H9 (cell line): ENCODE measurements around the gene TMEM134. TPM values are rescaled to one million over a fixed set of nuclear protein-coding genes. Genes with fewer than 3 reads are reported as not detected.

ENCODE experiments used
- DNase-seq: peaks from one replicate; pipeline ENCODE4 v3.0.0-alpha.2; 2017
- H2AFZ ChIP-seq: one replicate; pipeline ENCODE4 v1.6.1; 2013; ENCODE audit warnings: mild to moderate bottlenecking, low read length, control low read depth, moderate library complexity
- H2AK5ac ChIP-seq: 2 replicates; pipeline ENCODE4 v1.6.1; 2013; ENCODE audit warnings: low read length, control low read depth, mixed read lengths; ENCODE audit not compliant: insufficient read length
- H2BK120ac ChIP-seq: one replicate; pipeline ENCODE4 v1.6.1; 2013; ENCODE audit warnings: low read depth, mild to moderate bottlenecking, low read length, control low read depth, inconsistent platforms; ENCODE audit not compliant: poor library complexity, severe bottlenecking
- H2BK12ac ChIP-seq: 2 replicates; pipeline ENCODE4 v1.6.1; 2013; ENCODE audit warnings: low read length, control low read depth, mixed read lengths, low read depth; ENCODE audit not compliant: insufficient read length
- H2BK15ac ChIP-seq: 2 replicates; pipeline ENCODE4 v1.6.1; 2013; ENCODE audit warnings: low read depth, low read length, control low read depth
- H2BK20ac ChIP-seq: one replicate; pipeline ENCODE4 v1.6.1; 2013; ENCODE audit warnings: low read depth, mild to moderate bottlenecking, low read length, control low read depth, inconsistent platforms; ENCODE audit not compliant: poor library complexity, severe bottlenecking
- H2BK5ac ChIP-seq: 2 replicates; pipeline ENCODE4 v1.6.1; 2013; ENCODE audit warnings: low read length, control low read depth, mixed read lengths; ENCODE audit not compliant: insufficient read length
- H3K14ac ChIP-seq: 2 replicates; pipeline ENCODE4 v1.6.1; 2013; ENCODE audit warnings: low read length, control low read depth; ENCODE audit not compliant: insufficient read depth
- H3K18ac ChIP-seq: 2 replicates; pipeline ENCODE4 v1.6.1; 2013; ENCODE audit warnings: low read depth, mild to moderate bottlenecking, mixed read lengths, low read length, control low read depth; ENCODE audit not compliant: insufficient read length
- H3K23ac ChIP-seq: 2 replicates; pipeline ENCODE4 v1.6.1; 2013; ENCODE audit warnings: low read length, control low read depth, mixed read lengths, low read depth; ENCODE audit not compliant: insufficient read length
- H3K23me2 ChIP-seq: 2 replicates; pipeline ENCODE4 v1.6.1; 2013; ENCODE audit warnings: low read depth, mild to moderate bottlenecking, mixed read lengths, low read length, control low read depth; ENCODE audit not compliant: insufficient read length, poor library complexity, severe bottlenecking
- H3K27ac ChIP-seq: 2 replicates; pipeline ENCODE4 v1.5.1; 2013; ENCODE audit warnings: low read length, control low read depth, mixed read lengths, low read depth; ENCODE audit not compliant: insufficient read length
- H3K27me3 ChIP-seq: 2 replicates; pipeline ENCODE4 v1.6.1; 2013; ENCODE audit warnings: low read length, control low read depth, inconsistent platforms; ENCODE audit not compliant: insufficient read depth
- H3K4ac ChIP-seq: 2 replicates; pipeline ENCODE4 v1.6.1; 2013; ENCODE audit warnings: low read depth, mild to moderate bottlenecking, control low read depth, inconsistent platforms, low read length, moderate library complexity
- H3K4me1 ChIP-seq: 2 replicates; pipeline ENCODE4 v1.6.1; 2013; ENCODE audit warnings: low read length, control low read depth, inconsistent platforms; ENCODE audit not compliant: insufficient read depth
- H3K4me2 ChIP-seq: 2 replicates; pipeline ENCODE4 v1.6.1; 2013; ENCODE audit warnings: low read length, control low read depth, mixed read lengths; ENCODE audit not compliant: insufficient read length, insufficient read depth
- H3K56ac ChIP-seq: 2 replicates; pipeline ENCODE4 v1.6.1; 2013; ENCODE audit warnings: low read depth, mild to moderate bottlenecking, mixed read lengths, low read length, control low read depth; ENCODE audit not compliant: insufficient read length
- H3K79me1 ChIP-seq: 2 replicates; pipeline ENCODE4 v1.6.1; 2013; ENCODE audit warnings: low read depth, mild to moderate bottlenecking, moderate library complexity, low read length, control low read depth, inconsistent platforms; ENCODE audit not compliant: insufficient read depth, poor library complexity, severe bottlenecking
- H3K79me2 ChIP-seq: 2 replicates; pipeline ENCODE4 v1.6.1; 2013; ENCODE audit warnings: low read length, control low read depth, inconsistent platforms; ENCODE audit not compliant: insufficient read depth
- H3K9ac ChIP-seq: 2 replicates; pipeline ENCODE4 v1.6.1; 2013; ENCODE audit warnings: low read length, control low read depth, mixed read lengths; ENCODE audit not compliant: insufficient read length; ENCODE audit errors: extremely low read depth
- H3K9me3 ChIP-seq: one replicate; pipeline ENCODE4 v1.6.1; 2013; ENCODE audit warnings: low read depth, low read length, inconsistent platforms; ENCODE audit not compliant: control insufficient read depth
- H3T11ph ChIP-seq: one replicate; pipeline ENCODE4 v1.6.1; 2013; ENCODE audit warnings: mild to moderate bottlenecking, low read length, control low read depth, inconsistent platforms
- H4K20me1 ChIP-seq: one replicate; pipeline ENCODE4 v1.6.1; 2013; ENCODE audit not compliant: control insufficient read depth, insufficient read length, insufficient read depth
- H4K5ac ChIP-seq: 2 replicates; pipeline ENCODE4 v1.6.1; 2013; ENCODE audit warnings: low read depth, mild to moderate bottlenecking, mixed read lengths, low read length, control low read depth; ENCODE audit not compliant: insufficient read length
- H4K8ac ChIP-seq: replicated peaks from 2 replicates; pipeline ENCODE4 v1.6.1; 2013; ENCODE audit warnings: low read length, control low read depth, mixed read lengths, low read depth; ENCODE audit not compliant: insufficient read length
- H4K91ac ChIP-seq: 2 replicates; pipeline ENCODE4 v1.6.1; 2013; ENCODE audit warnings: low read depth, mild to moderate bottlenecking, moderate library complexity, mixed read lengths, low read length, control low read depth; ENCODE audit not compliant: insufficient read length
- H3K27ac Mint-ChIP-seq, 3 experiments: 2 replicates in 2 of 3; 3 replicates in 1 of 3; pipeline ENCODE4 v1.8.0; 2020 to 2021; ENCODE audit warnings: mixed read lengths in 3 of 3, mild to moderate bottlenecking in 1 of 3, moderate library complexity in 1 of 3
- H3K27me3 Mint-ChIP-seq: 2 replicates; pipeline ENCODE4 v1.8.0; 2021; ENCODE audit warnings: low read depth, mild to moderate bottlenecking, moderate library complexity, mixed read lengths
- H3K36me3 Mint-ChIP-seq, 3 experiments: 2 replicates in 2 of 3; 3 replicates in 1 of 3; pipeline ENCODE4 v1.8.0; 2020 to 2021; ENCODE audit warnings: low read depth in 3 of 3, mixed read lengths in 3 of 3; ENCODE audit not compliant: insufficient read depth in 1 of 3
- H3K4me1 Mint-ChIP-seq, 2 experiments: 2 replicates each; pipeline ENCODE4 v1.8.0; 2020; ENCODE audit warnings: mixed read lengths in 2 of 2
- H3K4me3 Mint-ChIP-seq, 2 experiments: 2 replicates in 1 of 2; 3 replicates in 1 of 2; pipeline ENCODE4 v1.8.0; 2020 to 2021; ENCODE audit warnings: mild to moderate bottlenecking in 2 of 2, mixed read lengths in 2 of 2, moderate library complexity in 1 of 2
- H3K9me3 Mint-ChIP-seq, 2 experiments: 2 replicates in 1 of 2; 3 replicates in 1 of 2; pipeline ENCODE4 v1.8.0; 2020; ENCODE audit warnings: mild to moderate bottlenecking in 2 of 2, mixed read lengths in 2 of 2, moderate library complexity in 1 of 2
- CTCF ChIP-seq: fragments of 200-600 bp; sonication (generic); conservative IDR thresholded peaks from 3 replicates; pipeline ENCODE4 v1.8.0; 2021; ENCODE audit warnings: antibody characterized with exemption, mild to moderate bottlenecking
- WGBS: extraction: QIAGEN DNeasy Blood & Tissue Kit; methylation state at CpG from one replicate; pipeline ENCODE4 v1.1.7; 2013; ENCODE audit warnings: missing lambda C conversion rate, low lambda C conversion rate, mixed read lengths; ENCODE audit not compliant: insufficient read length; ENCODE audit errors: extremely low coverage; 5-methylcytosine and 5-hydroxymethylcytosine counted together
- total RNA-seq: library from RNA; stranded (reverse); gene quantifications from 2 replicates; pipeline ENCODE4 v1.2.1, GENCODE V29; 2021

The TMEM134 gene
- total RNA-seq, 1 experiment from 2014 or later, result 53.6 TPM

- no peak overlapping the region for H2BK20ac ChIP-seq
- no peaks in the 10 kb centered on the region for H3K23me2 ChIP-seq
- H3K79me2 ChIP-seq, result no peaks in the 10 kb centered on the region
- no peak overlapping the region for H4K91ac ChIP-seq
- no peaks in the 10 kb centered on the region for H3K9me3 ChIP-seq
- TF ChIP-seq CTCF, result no peak
- no peak overlapping the region for H3K4ac ChIP-seq
- H4K20me1 ChIP-seq, result no peaks in the 10 kb centered on the region
- Mint-ChIP-seq H3K4me1 (peaks cover 0 to under 1% of the 10 kb centered on the region in 2 experiments; a peak in 2 of 4 replicates), H3K36me3 (peaks cover 5 to 29% (median 10%) of the 10 kb centered on the region in 3 experiments), H3K9me3 (no peaks in the 10 kb centered on the region), H3K27me3 (peaks cover 2% of the 10 kb centered on the region; the same call in 1 of the 2 replicates), H3K4me3 (no peak overlapping the region), H3K27ac (no peak overlapping the region)
- H2BK120ac ChIP-seq, result no peak overlapping the region
- no peak overlapping the region for H2AK5ac ChIP-seq
- H3K56ac ChIP-seq, result no peak overlapping the region
- no peak overlapping the region for H3K18ac ChIP-seq
- no peaks in the 10 kb centered on the region for H3K4me1 ChIP-seq
- no peaks in the 10 kb centered on the region for H3K79me1 ChIP-seq
- no peak overlapping the region for H3T11ph ChIP-seq
- H4K5ac ChIP-seq, result no peak overlapping the region
- no peak overlapping the region for H3K4me2 ChIP-seq
- H3K14ac ChIP-seq, result no peak overlapping the region
- no peak overlapping the region for H2BK12ac ChIP-seq
- H3K23ac ChIP-seq, result no peak overlapping the region
- H3K27ac ChIP-seq, result no peak overlapping the region
- DNase-seq, result no peak
- H3K27me3 ChIP-seq, result no peaks in the 10 kb centered on the region
- WGBS, result no CpG with 5 or more reads among the region's 21 CpGs
- H2BK5ac ChIP-seq, result no peak overlapping the region
- H2AFZ ChIP-seq, result no peak overlapping the region
- no peak overlapping the region for H2BK15ac ChIP-seq
- H3K9ac ChIP-seq, result no peak overlapping the region
- H4K8ac ChIP-seq, result no peak overlapping the region
Measured at GRCh38 chr11:67497656-67498291, 28.7 kb upstream of the TMEM134 start.
